Natural killer cell (primary cell): ENCODE data around the gene GCSAML. TPM values are rescaled to one million over a fixed set of nuclear protein-coding genes. Genes with fewer than 3 reads are reported as not detected.

ENCODE experiments used
- ATAC-seq, 3 donors: fragments of 150-1000 bp in 2 of 3; fragments of 200-7000 bp in 1 of 3; cut with Tn5 transposase; 1 replicate in 1 of 3; 2 replicates in 2 of 3; pipeline ENCODE4 v1.10.0; 2021; ENCODE audit warnings: mild to moderate bottlenecking in 2 of 3, moderate library complexity in 2 of 3
- DNase-seq, 2 donors: peaks; one replicate each; pipeline versions ENCODE4 v3.0.0 to v3.0.0-alpha.2; 2013 to 2021; ENCODE audit warnings: mixed read lengths in 1 of 2
- H3K27ac ChIP-seq: one replicate; pipeline ENCODE4 v1.5.1; 2013; ENCODE audit warnings: mild to moderate bottlenecking, low read length
- H3K27me3 ChIP-seq: one replicate; pipeline ENCODE4 v1.6.1; 2013; ENCODE audit warnings: low read length; ENCODE audit not compliant: control insufficient read depth, insufficient read depth
- H3K36me3 ChIP-seq: one replicate; pipeline ENCODE4 v1.6.1; 2013; ENCODE audit warnings: low read length; ENCODE audit not compliant: control insufficient read depth, insufficient read depth
- H3K4me1 ChIP-seq: one replicate; pipeline ENCODE4 v1.6.1; 2013; ENCODE audit warnings: low read length; ENCODE audit not compliant: control insufficient read depth, insufficient read depth
- H3K4me3 ChIP-seq: one replicate; pipeline ENCODE4 v1.5.1; 2013; ENCODE audit warnings: low read length
- H3K9me3 ChIP-seq: one replicate; pipeline ENCODE4 v1.6.1; 2013; ENCODE audit warnings: low read length; ENCODE audit not compliant: control insufficient read depth, insufficient read depth
- H3K27ac Mint-ChIP-seq, 2 donors: one replicate each; pipeline ENCODE4 v1.8.0; 2022; ENCODE audit warnings: mild to moderate bottlenecking in 2 of 2, mixed read lengths in 2 of 2, moderate library complexity in 1 of 2
- H3K27me3 Mint-ChIP-seq, 2 donors: one replicate each; pipeline ENCODE4 v1.8.0; 2022; ENCODE audit warnings: low read depth in 2 of 2, mixed read lengths in 2 of 2
- H3K36me3 Mint-ChIP-seq: one replicate; pipeline ENCODE4 v1.8.0; 2022; ENCODE audit warnings: mixed read lengths
- H3K4me1 Mint-ChIP-seq, 2 donors: one replicate each; pipeline ENCODE4 v1.8.0; 2022; ENCODE audit warnings: mixed read lengths in 2 of 2
- H3K4me3 Mint-ChIP-seq: one replicate; pipeline ENCODE4 v1.8.0; 2022; ENCODE audit warnings: mild to moderate bottlenecking, moderate library complexity, mixed read lengths
- H3K9me3 Mint-ChIP-seq, 2 donors: one replicate each; pipeline ENCODE4 v1.8.0; 2022; ENCODE audit warnings: mixed read lengths in 2 of 2
- CTCF ChIP-seq: fragments of 200-600 bp; IDR thresholded peaks from one replicate; pipeline ENCODE4 v1.8.0; 2022; ENCODE audit warnings: antibody characterized with exemption
- WGBS: methylation state at CpG from one replicate; pipeline ENCODE4 v1.1.7; 2013; ENCODE audit warnings: missing lambda C conversion rate; ENCODE audit not compliant: insufficient coverage; 5-methylcytosine and 5-hydroxymethylcytosine counted together
- intact Hi-C: fragments of 100-400 bp; cut with micrococcal nuclease; formaldehyde crosslinking; loops from one replicate; pipeline ENCODE4 v1.14.2; 2022
- total RNA-seq, 4 donors: library from RNA; stranded (reverse); fragments of 120-200 nt in 1 of 4; gene quantifications; one replicate each; pipeline versions ENCODE4 v1.2.3 to v1.2.4, GENCODE V29; 2013 to 2022

The GCSAML gene
- total RNA-seq, 3 donors from 2014 or later (not counting 1 experiment from before 2014, with no cell fraction given): 0.19 to 62.1 (median 1.4) TPM

- intact Hi-C loops: no loop called here
- H3K36me3 Mint-ChIP-seq: no peaks in the 10 kb centered on the region
- H3K9me3 Mint-ChIP-seq: peaks cover 4 to 6% of the 10 kb centered on the region in 2 donors
- DNase-seq (no peak), ATAC-seq (no peak)
- WGBS: 100% methylated on average over 1 of the region's 1 CpG
- H3K36me3 ChIP-seq: no peaks in the 10 kb centered on the region
- H3K4me3 Mint-ChIP-seq: no peak overlapping the region
- TF ChIP-seq CTCF: no peak
- no peak overlapping the region for H3K4me3 ChIP-seq
- H3K4me1 Mint-ChIP-seq: no peaks in the 10 kb centered on the region
- no peaks in the 10 kb centered on the region for H3K9me3 ChIP-seq
- no peaks in the 10 kb centered on the region for H3K4me1 ChIP-seq
- no peaks in the 10 kb centered on the region for H3K27me3 Mint-ChIP-seq
- no peak overlapping the region for H3K27ac ChIP-seq
- no peak overlapping the region for H3K27ac Mint-ChIP-seq
- no peaks in the 10 kb centered on the region for H3K27me3 ChIP-seq
These were observed 25.3 kb downstream of the GCSAML start for GRCh38 chr1:247574236-247574635.

- intact Hi-C loops: loop anchor here (5.0 kb wide), 1 partner anchor 202 kb away; no protein-coding TSS in a partner anchor
- no peak for DNase-seq
These were observed 25.7 kb downstream of the GCSAML start for GRCh38 chr1:247574664-247575063.

GRCh38 chr1:247576514-247576913, 27.6 kb downstream of the GCSAML start:
- TF ChIP-seq CTCF: no peak
- no peak overlapping the region for H3K27ac ChIP-seq
- H3K4me3 Mint-ChIP-seq: no peak overlapping the region
- H3K9me3 ChIP-seq: no peaks in the 10 kb centered on the region
- H3K27ac Mint-ChIP-seq: no peak overlapping the region
- H3K36me3 Mint-ChIP-seq: no peaks in the 10 kb centered on the region
- 33% methylated on average over 1 of the region's 3 CpGs for WGBS
- DNase-seq: peak in 1 of 2 donors; percentile 7
- no peaks in the 10 kb centered on the region for H3K9me3 Mint-ChIP-seq
- H3K27me3 Mint-ChIP-seq: no peaks in the 10 kb centered on the region
- ATAC-seq: no peak
- no peaks in the 10 kb centered on the region for H3K36me3 ChIP-seq
- no peaks in the 10 kb centered on the region for H3K4me1 ChIP-seq
- H3K4me1 Mint-ChIP-seq: no peaks in the 10 kb centered on the region
- H3K4me3 ChIP-seq: no peak overlapping the region
- no peaks in the 10 kb centered on the region for H3K27me3 ChIP-seq
- intact Hi-C loops: loop anchor here (1.0 to 5.0 kb wide), 2 partner anchors 186 to 204 kb away; no protein-coding TSS in a partner anchor

More at GRCh38 chr1:247574664-247575063, 25.7 kb downstream of the GCSAML start:
- Mint-ChIP-seq H3K27ac (no peak overlapping the region), H3K27me3 (no peaks in the 10 kb centered on the region), H3K4me1 (no peaks in the 10 kb centered on the region), H3K4me3 (no peak overlapping the region), H3K9me3 (peaks cover 4 to 6% of the 10 kb centered on the region in 2 donors), H3K36me3 (no peaks in the 10 kb centered on the region)
- no peak for TF ChIP-seq CTCF
- Histone ChIP-seq H3K27ac (no peak overlapping the region), H3K27me3 (no peaks in the 10 kb centered on the region), H3K36me3 (no peaks in the 10 kb centered on the region), H3K4me1 (no peaks in the 10 kb centered on the region), H3K4me3 (no peak overlapping the region), H3K9me3 (no peaks in the 10 kb centered on the region)
- ATAC-seq: no peak

GRCh38 chr1:247578946-247579460, 30.1 kb downstream of the GCSAML start:
- no peaks in the 10 kb centered on the region for H3K36me3 ChIP-seq
- H3K9me3 ChIP-seq: no peaks in the 10 kb centered on the region
- H3K27ac ChIP-seq: no peak overlapping the region
- H3K36me3 Mint-ChIP-seq: no peaks in the 10 kb centered on the region
- no peak overlapping the region for H3K27ac Mint-ChIP-seq
- H3K27me3 Mint-ChIP-seq: peaks cover 0 to 2% of the 10 kb centered on the region in 2 donors
- no peaks in the 10 kb centered on the region for H3K4me1 ChIP-seq
- ATAC-seq: peak in 1 of 3 donors; percentile 17
- no peak overlapping the region for H3K4me3 ChIP-seq
- TF ChIP-seq CTCF: no peak
- H3K4me1 Mint-ChIP-seq: no peaks in the 10 kb centered on the region
- WGBS: 91% methylated on average over 5 of the region's 5 CpGs
- no peak for DNase-seq
- H3K9me3 Mint-ChIP-seq: no peaks in the 10 kb centered on the region
- intact Hi-C loops: loop anchor here (5.0 kb wide), 1 partner anchor 207 kb away; no protein-coding TSS in a partner anchor
- no peak overlapping the region for H3K4me3 Mint-ChIP-seq
- H3K27me3 ChIP-seq: no peaks in the 10 kb centered on the region
